Subcutaneous adipose tissue (tissue), 4 donors: ENCODE results near the gene NCAPD2. TPM values are rescaled to one million over a fixed set of nuclear protein-coding genes. Genes with fewer than 3 reads are reported as not detected.

ENCODE experiments used
- CTCF ChIP-seq: fragments of 450-650 bp; IDR thresholded peaks from one replicate; pipeline ENCODE4 v1.5.1; 2016; ENCODE audit warnings: low read depth, mild to moderate bottlenecking, control low read depth, antibody characterized with exemption, moderate library complexity
- total RNA-seq, 4 donors: library from RNA; depleted of rRNA; stranded (reverse); fragments of >200 nt; gene quantifications; one replicate each; pipeline ENCODE4 v1.1.0, GENCODE V29; 2016

NCAPD2 gene
- total RNA-seq, 4 donors from 2014 or later, result 10.8 to 25.2 (median 16.9) TPM

- no peak for TF ChIP-seq CTCF
These were observed 55.8 kb downstream of the NCAPD2 start for GRCh38 chr12:6549684-6550151.

GRCh38 chr12:6550294-6551062, 56.6 kb downstream of the NCAPD2 start:
- TF ChIP-seq CTCF, result no peak

DNA sequence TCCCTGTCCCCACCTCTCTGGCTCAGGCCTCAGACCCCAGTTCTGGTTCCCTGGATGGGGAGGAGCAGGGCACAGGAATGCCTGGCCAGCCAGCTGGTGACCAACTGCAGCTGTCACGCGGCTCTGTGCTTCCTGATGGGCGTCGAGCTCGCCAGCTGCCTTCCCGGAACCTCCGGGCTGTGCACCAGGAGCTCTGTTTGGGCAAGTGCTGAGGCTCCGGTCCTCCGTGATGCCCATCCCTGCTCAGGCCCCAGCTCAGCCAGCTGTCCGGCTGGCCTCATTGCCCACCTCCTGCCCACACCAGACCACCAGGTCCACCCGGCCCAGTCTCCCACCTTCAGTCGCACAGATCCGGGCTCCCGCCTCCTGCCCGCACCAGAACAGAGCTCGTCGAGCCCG, 57.2 kb downstream of the NCAPD2 start:
- TF ChIP-seq CTCF, result no peak

- TF ChIP-seq CTCF, result no peak
These were observed 57.7 kb downstream of the NCAPD2 start for GRCh38 chr12:6551496-6552139.

GRCh38 chr12:6552140-6552551, 58.2 kb downstream of the NCAPD2 start:
- no peak for TF ChIP-seq CTCF

- no peak for TF ChIP-seq CTCF
These were observed 59.4 kb downstream of the NCAPD2 start for GRCh38 chr12:6553051-6553868.
